ENCODE measurements around the gene KCNMB2.

DNA sequence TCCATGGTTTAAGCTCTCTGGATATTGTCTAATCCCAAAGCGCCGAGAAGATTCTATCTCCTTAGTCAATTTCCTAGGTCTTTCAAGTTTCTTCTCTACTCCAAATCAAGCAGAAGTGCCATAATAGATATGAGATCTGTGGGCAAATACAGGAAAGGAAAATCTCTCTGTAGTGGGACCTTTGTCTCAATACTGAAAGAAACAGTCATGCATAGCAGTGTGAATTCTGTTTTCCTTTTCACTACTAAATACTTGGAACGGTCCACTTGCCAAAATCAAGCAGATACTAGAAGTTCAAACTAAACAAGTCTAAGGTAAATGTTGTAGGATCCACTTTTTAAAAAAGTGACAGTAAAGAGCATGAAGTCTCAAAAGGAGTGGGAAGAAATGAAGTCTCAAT lies 298.8 kb downstream of the KCNMB2 start:
- TF ChIP-seq CTCF (IDR thresholded peaks at IDR 0.05; ENCODE audit: low read depth, low read length) (no peak), EZH2phosphoT487 (IDR thresholded peaks at IDR 0.05; ENCODE audit: low read depth) (no peak)

Data from OCI-LY3 (cell line).